GM21367 (cell line): Measurements from ENCODE around the gene ERF.
A peak's percentile ranks its signal among the peaks of the same experiment; 100 is the strongest.

Source experiments
- ATAC-seq: cut with Tn5 transposase; IDR thresholded peaks from one replicate; pipeline ENCODE4 v1.9.1; 2021; ENCODE audit not compliant: unreplicated experiment

Gene ERF

GRCh38 chr19:42254089-42254849 is 659 bp downstream of the ERF start:
- no peak for ATAC-seq

GRCh38 chr19:42253245-42254088 is 1.5 kb downstream of the ERF start:
- ATAC-seq: no peak

- no peak for ATAC-seq
These were observed 2.3 kb downstream of the ERF start for GRCh38 chr19:42252365-42253244.

GRCh38 chr19:42251572-42252358 is 3.2 kb downstream of the ERF start:
- no peak for ATAC-seq

- no peak for ATAC-seq
These were observed 4.0 kb downstream of the ERF start for GRCh38 chr19:42250666-42251531.

- ATAC-seq: no peak
These were observed 4.7 kb downstream of the ERF start for GRCh38 chr19:42250183-42250665.

- ATAC-seq: no peak
These were observed 5.2 kb downstream of the ERF start for GRCh38 chr19:42249769-42250168.

- ATAC-seq: no peak
These were observed 5.7 kb downstream of the ERF start for GRCh38 chr19:42249149-42249750.

- ATAC-seq: no peak
These were observed 6.4 kb downstream of the ERF start for GRCh38 chr19:42248270-42249148.

- ATAC-seq: no peak
These were observed 7.2 kb downstream of the ERF start for GRCh38 chr19:42247640-42248199.

- ATAC-seq: no peak
These were observed 7.8 kb downstream of the ERF start for GRCh38 chr19:42246922-42247639.

GRCh38 chr19:42246143-42246921 is 8.6 kb downstream of the ERF start:
- ATAC-seq: no peak

- no peak for ATAC-seq
These were observed 9.7 kb downstream of the ERF start for GRCh38 chr19:42245231-42245630.

- peak; percentile 35 for ATAC-seq
These were observed 10.3 kb downstream of the ERF start for GRCh38 chr19:42244347-42245220.
